Measurements from ENCODE around the gene SKP2.
"Not testable (repeated sequence)": the region's sequence is repeated elsewhere in the genome, so short reads cannot be mapped to it uniquely, and the experiment has no call there.

SKP2 gene

GRCh38 chr5:36156619-36157018, 4.7 kb downstream of the SKP2 start:
- DNase-seq (ENCODE audit: low spot score): peak; percentile 74

- DNase-seq (ENCODE audit: low spot score): peak; percentile 16
These were observed 6.2 kb downstream of the SKP2 start for GRCh38 chr5:36158144-36158543.

DNA sequence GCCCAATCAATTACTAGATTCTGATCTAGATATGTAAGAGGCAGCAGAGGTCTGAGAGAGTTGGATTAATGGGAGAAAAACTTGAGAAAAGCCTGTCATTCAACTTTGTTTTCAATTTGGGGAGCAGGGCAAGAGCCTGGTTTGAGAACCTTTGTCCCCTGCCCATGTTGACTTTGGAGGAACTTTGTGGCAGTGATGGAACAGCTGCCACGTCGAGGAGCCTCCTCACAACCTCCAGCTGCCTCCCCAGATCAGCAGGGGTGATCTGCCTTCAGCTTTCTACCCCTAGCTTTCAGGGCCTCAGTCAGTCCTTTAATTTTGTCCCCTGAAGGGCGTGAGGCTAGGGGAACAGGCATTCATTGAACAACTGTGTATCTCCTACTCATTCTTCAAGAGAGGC, 8.7 kb downstream of the SKP2 start:
- DNase-seq (ENCODE audit: low spot score): no peak

DNA sequence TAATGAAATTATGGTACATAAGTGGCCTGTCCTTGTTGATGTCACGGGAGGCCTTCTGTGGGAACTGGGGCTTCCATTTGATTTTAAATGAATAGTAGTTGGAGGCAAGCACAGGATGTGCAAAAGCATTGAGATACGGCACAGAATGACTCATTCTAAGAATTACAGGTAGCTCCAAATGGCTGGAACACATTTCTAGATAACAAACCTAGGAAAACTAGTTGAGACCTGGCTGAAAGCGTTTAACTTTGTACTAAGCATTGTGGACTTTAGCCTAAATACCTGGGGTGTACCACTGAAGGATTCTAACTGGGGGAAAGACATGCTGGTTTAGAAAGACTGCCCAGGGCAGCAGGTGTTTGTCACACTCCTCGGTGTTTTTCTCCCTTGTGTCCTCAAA, 9.4 kb downstream of the SKP2 start:
- DNase-seq (ENCODE audit: low spot score): no peak

DNA sequence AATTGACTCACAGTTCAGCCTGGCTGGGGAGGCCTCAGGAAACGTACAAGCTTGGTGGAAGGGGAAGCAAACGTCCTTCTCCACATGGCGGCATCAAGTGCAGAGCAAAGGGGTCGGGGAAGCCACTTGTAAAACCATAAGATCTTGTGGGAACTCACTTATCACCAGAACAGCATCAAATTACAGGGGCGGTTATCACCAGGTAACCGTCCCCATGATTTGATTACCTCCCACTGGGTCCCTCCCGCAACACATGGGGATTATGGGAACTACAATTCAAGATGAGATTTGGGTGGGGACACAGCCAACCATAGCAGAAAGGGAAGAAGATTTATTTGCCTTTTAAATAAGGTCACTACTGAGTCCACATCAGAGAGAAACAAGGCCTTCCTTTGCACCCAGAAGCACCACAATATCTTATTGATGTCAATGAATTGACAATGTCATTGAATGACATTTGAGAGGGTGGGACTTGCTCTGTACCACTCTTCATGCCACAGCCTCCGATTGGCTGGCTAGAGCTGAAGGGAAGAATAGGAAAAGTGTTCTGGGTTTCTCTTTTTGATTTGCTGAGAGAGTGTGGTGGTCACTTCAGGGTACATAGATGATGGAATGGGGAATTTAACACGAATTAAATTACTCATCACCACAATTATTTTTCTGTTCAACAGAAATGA, 11.0 kb downstream of the SKP2 start:
- no peak for DNase-seq (ENCODE audit: low spot score)

DNA sequence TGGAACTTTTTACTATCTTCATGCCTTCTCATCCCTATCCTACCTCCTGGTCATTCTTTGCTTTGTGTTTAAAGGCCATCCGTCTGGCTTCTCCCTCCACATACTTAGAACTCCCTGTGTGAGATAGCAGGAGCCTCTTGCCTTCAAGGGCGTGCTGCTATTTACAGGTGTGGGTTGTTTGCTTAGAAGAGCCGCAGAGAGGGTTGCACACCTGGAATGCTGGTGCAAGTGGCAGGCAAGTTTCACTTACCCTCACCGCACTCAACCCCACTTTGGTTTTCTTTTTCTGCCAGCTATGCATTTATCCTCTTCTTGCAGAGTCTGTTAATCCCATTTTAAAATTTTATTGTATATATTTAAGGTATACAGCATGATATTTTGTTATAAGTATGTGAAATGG, 12.6 kb downstream of the SKP2 start:
- DNase-seq (ENCODE audit: low spot score): no peak

DNA sequence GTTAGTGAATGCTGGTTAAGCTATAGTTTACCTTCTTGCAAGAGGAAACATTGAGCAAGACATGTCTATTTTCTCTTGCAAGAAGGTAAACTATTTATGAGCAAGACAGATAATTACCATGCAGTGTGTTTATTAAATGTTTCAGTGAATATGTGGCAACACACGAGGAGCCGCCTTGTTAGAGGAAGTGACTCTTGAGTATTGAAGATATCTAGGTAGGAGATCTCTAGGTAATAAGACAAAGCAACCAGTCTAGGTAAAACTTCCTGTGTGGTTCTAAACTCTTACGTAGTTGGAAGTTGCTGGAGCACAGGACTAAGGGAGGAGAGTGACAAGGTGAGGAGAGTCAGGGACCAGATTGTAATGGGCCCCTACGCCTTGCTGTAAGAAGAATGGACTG, 16.8 kb downstream of the SKP2 start:
- no peak for DNase-seq (ENCODE audit: low spot score)

- no peak for DNase-seq (ENCODE audit: low spot score)
These were observed 19.0 kb downstream of the SKP2 start for GRCh38 chr5:36170832-36171424.

- no peak for DNase-seq (ENCODE audit: low spot score)
These were observed 20.7 kb downstream of the SKP2 start for GRCh38 chr5:36172599-36172998.

DNA sequence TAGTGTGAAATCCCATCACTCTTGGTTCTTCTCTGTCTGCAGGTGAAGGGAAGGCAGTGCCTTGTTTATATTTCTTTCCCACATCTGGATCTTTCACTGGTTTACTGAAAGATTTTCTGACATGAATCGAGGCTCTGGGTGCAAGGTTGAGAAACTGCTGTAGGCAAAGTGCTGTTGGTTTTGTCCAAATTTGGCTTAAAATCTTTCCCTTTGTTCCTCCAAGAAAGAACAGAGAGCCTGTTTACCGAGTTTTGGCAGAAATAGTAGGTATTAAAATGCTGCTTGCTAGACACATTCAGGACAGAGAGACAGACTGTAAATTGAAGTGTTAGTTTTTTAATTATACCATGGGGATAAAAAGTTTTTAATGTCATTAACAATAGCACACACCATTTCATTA, 21.5 kb downstream of the SKP2 start:
- no peak for DNase-seq (ENCODE audit: low spot score)

- no peak for DNase-seq (ENCODE audit: low spot score)
These were observed 22.2 kb downstream of the SKP2 start for GRCh38 chr5:36174119-36174518.

DNA sequence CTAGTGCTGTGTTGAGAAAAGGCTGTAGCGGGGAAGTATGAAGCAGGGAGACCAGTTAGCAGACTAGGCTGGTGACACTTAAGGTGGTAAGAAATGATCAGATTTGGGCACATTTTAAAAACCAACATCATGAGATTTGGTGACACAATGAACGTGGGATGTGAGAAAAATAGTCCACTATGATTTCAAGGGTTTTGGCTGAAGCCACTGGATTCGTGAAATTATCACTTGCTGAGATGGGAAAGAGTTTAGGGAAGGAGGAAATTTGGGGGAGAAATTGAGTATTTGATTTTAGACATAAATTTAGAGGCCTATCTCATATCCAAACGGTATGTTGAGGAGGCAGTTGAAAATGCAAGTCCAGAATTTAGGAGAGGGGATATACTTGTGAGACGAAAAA, 23.1 kb downstream of the SKP2 start:
- DNase-seq (ENCODE audit: low spot score): no peak

GRCh38 chr5:36177154-36177553, 25.2 kb downstream of the SKP2 start:
- no peak for DNase-seq (ENCODE audit: low spot score)

DNA sequence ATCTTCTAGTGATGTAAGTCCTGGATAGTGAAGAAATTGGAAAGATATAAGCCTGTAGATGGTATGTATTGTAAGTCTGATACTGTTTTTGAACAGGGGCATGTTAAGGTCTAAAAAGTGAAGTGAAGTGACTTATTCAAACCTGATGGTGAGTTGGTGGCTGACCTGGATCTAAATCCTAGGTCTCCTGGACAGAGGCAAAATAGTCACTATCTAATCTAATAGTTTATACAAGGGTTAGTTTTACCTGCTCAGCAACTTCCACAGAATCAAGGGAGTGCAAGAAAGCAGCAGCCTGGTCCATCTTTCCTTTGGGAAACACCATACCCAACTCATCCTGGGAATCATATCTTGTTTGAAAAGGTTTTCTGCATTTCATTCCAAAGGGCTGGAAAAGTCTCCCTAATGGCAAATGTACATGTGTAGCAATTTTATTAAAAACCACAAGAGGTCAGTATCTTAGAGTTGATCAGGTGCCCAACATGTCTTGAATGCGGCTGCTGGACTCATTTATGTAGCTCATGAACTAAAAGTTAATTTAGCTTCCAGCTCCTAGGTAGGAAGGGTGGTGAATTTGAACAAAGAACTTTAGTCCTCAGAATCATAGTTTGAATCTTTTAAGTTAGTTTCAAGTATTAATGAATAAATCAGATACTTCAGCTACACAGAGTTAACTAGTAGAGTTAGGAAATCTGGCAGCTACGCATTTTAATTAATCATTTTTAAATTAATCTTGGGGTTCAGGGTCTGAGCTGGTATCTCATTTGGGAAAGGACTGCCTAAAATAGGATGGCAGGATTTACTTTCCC, 26.0 kb downstream of the SKP2 start:
- DNase-seq (ENCODE audit: low spot score): peak; percentile 44

GRCh38 chr5:36178524-36178890, 26.6 kb downstream of the SKP2 start:
- DNase-seq (ENCODE audit: low spot score): no peak

- no peak for DNase-seq (ENCODE audit: low spot score)
These were observed 28.0 kb downstream of the SKP2 start for GRCh38 chr5:36179950-36180349.

GRCh38 chr5:36180556-36181350, 28.8 kb downstream of the SKP2 start:
- DNase-seq (ENCODE audit: low spot score): no peak

- DNase-seq (ENCODE audit: low spot score): no peak
These were observed 29.9 kb downstream of the SKP2 start for GRCh38 chr5:36181774-36182173.

- not testable (repeated sequence) for DNase-seq (ENCODE audit: low spot score)
These were observed 32.5 kb downstream of the SKP2 start for GRCh38 chr5:36184408-36184807.

- DNase-seq (ENCODE audit: low spot score): no peak
These were observed 41.8 kb downstream of the SKP2 start for GRCh38 chr5:36193746-36194145.

DNA sequence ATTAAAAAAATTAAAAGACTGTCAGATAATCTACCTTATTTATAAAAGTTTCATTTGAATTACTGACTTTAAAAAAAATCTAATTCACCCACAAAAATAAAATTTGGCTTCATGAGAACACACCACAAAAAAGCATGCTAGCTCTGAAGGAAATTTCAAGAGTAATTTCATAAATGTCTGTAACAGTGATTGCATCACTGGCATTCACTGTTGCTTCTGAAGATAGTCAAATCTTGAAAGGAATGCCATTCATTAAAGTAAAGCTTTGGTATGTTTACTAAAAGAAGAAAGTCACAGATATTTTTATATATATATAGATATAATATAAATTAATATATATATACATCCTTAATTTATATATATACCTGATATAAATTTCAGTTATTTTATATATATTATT, 46.4 kb downstream of the SKP2 start:
- DNase-seq (ENCODE audit: low spot score): peak; percentile 22

- DNase-seq (ENCODE audit: low spot score): not testable (repeated sequence)
These were observed 46.9 kb downstream of the SKP2 start for GRCh38 chr5:36198783-36199182.

DNA sequence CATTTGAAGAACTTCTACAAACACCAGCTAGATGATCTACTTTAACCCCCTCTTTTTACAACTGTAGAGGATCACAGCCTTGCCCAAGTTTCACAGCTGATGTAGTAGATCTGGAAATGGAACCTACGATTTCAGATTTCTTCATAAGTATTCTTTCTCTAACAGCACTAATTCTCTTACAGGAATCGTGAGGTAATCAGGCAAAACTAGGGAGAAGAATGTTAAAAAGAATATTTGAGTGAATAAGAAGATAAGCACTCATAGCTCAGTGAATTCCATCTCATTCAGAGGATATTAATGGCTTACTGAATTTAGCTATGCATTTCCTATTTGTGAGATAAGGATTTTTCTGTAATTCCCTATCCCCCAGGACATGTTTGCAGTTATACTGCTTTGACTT, 47.7 kb downstream of the SKP2 start:
- DNase-seq (ENCODE audit: low spot score): peak; percentile 9
